ENCODE data around the gene MAN1A1. TPM values are rescaled to one million over a fixed set of nuclear protein-coding genes. Genes with fewer than 3 reads are reported as not detected.

MAN1A1 gene
- total RNA-seq, 2 experiments from 2014 or later = 13.7 to 13.9 TPM

DNA sequence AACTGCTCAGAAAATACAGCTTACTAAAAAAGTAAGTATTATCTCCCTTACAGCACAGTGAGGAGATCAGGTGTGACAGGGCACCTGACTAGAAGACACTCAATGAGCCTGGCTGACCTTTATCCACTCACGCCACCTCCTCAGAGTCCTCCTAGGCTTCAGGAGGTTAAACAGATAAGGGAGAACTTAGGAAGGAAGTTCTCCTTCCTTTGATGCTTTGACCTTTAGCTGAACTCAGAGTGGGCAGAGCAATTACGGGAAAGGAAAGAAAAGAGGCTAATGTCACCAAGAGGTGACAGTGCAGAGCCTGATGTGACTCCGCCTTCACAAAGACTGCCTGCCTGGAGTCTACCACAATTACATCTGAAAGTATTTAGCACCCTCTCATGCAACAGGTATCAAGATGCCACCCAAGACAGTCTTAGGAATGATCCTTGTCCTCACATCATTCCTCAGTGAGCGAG lies 36.7 kb downstream of the MAN1A1 start:
- Mint-ChIP-seq H3K9me3 (ENCODE audit: insufficient read depth) (no peaks in the 10 kb centered on the region), H3K36me3 (ENCODE audit: low read depth) (peaks cover 14% of the 10 kb centered on the region), H3K4me1 (ENCODE audit: low read depth) (peaks cover 75% of the 10 kb centered on the region), H3K4me3 (peak overlapping the region; percentile 64), H3K27ac (peak overlapping the region; percentile 93), H3K27me3 (ENCODE audit: low read depth) (no peaks in the 10 kb centered on the region)
- DNase-seq (peak; percentile 63), ATAC-seq (peak; percentile 55)
- POLR2A ChIA-PET = interaction anchor here (0.7 to 3.2 kb wide), 6 partner anchors 10 to 604 kb away, joined by 3 to 44 read pairs (median 6); partner anchors contain the start of gene MCM9
- CTCF ChIA-PET = interaction anchor here (0.7 to 3.3 kb wide), 9 partner anchors 9 to 184 kb away, joined by 3 to 23 read pairs (median 11); no protein-coding TSS in a partner anchor

DNA sequence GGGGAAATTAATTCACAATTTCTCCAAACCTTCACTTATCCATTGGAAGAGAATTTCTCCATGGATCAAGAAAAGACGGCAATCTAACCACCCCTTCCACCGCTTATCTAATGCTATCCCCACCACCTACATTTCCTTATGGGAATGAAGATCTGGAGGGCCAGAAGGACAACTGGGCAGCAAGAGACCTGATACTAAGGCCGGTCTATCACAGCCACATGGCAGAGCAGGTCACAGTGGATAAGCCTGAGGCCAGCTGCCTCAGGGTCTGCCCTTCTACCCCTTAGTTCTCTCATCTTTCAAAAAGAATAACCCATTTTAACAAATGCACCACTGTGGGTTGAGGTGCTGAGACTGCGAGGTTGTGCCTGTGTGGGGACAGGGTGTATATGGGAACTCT lies 37.1 kb downstream of the MAN1A1 start:
- Mint-ChIP-seq H3K36me3 (ENCODE audit: low read depth) (peaks cover 13% of the 10 kb centered on the region), H3K9me3 (ENCODE audit: insufficient read depth) (no peaks in the 10 kb centered on the region), H3K4me1 (ENCODE audit: low read depth) (peaks cover 74% of the 10 kb centered on the region), H3K4me3 (peak overlapping the region; percentile 64), H3K27ac (peak overlapping the region; percentile 93), H3K27me3 (ENCODE audit: low read depth) (no peaks in the 10 kb centered on the region)
- ChIA-PET CTCF (interaction anchor here (0.7 to 3.3 kb wide), 7 partner anchors 9 to 183 kb away, joined by 3 to 22 read pairs (median 3); no protein-coding TSS in a partner anchor), POLR2A (interaction anchor here (0.7 to 3.2 kb wide), 4 partner anchors 11 to 603 kb away, joined by 3 to 44 read pairs (median 9); partner anchors contain the start of gene MCM9)
- ATAC-seq (no peak), DNase-seq (no peak)

DNA sequence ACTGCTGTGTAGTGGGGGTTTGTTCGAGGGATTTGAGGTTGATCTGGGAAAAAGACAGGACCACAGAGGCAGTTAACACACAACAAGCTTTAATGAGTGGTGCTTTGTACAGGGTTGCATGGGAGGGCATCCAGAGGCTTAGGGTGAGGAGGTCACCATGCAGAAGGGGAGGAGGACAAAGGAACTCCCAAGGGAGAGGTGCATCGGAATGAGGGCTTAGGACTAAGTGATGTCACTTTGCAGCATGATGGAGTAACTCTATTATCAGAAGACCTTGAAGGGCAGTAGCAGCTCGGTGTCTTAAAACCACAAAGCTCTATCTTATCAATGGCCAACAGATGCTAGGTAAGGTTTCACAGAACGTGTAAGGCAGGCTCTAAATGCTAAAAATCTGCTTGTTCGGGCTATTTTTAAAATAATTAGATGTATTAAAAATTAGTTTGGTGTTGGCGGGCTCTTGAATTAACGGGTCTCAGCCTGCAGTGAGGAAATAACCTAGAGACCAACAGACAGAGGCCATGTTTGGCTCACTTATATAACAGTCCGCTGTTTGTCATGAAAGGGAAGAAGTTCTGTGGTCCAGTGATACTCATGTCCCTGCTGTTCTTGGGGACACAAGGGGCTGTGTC lies 37.9 kb downstream of the MAN1A1 start:
- no peak for DNase-seq
- ChIA-PET POLR2A (interaction anchor here (0.7 to 1.1 kb wide), 2 partner anchors 37 to 39 kb away, joined by 3 to 4 read pairs; no protein-coding TSS in a partner anchor), CTCF (interaction anchor here (0.8 to 2.4 kb wide), 2 partner anchors 11 to 23 kb away, joined by 3 to 11 read pairs; no protein-coding TSS in a partner anchor)
- Mint-ChIP-seq H3K4me1 (ENCODE audit: low read depth) (peaks cover 67% of the 10 kb centered on the region), H3K27me3 (ENCODE audit: low read depth) (no peaks in the 10 kb centered on the region), H3K36me3 (ENCODE audit: low read depth) (peaks cover 9% of the 10 kb centered on the region), H3K27ac (no peak overlapping the region), H3K4me3 (no peak overlapping the region), H3K9me3 (ENCODE audit: insufficient read depth) (no peaks in the 10 kb centered on the region)
- ATAC-seq = no peak

DNA sequence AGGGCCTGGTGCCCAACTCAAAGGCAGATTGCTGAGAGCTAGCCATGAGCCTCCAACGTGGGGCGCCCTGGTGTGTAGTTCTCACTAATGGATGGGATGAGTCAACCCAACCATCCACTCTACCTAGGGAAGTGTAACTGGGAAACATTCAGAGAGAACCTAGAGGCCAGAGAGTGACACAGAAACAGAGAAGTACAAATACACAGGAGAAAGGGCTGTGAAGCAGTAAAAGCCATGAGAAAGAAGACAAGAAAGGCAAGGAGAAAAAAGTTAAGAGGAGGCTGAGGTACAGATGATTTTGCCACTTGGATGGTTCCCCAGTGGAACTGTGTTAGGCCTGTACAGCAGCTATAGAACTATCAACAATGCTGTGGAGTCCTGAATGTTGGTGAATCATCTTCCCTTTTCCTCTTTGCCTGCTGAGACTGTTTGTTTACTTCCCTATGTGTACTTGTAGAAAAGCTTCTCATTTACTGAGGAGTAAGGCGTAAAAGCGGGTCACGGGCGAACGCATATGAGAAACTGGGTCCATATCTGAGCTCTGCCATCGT lies 39.0 kb downstream of the MAN1A1 start:
- CTCF ChIA-PET = interaction anchor here (2.4 kb wide), 1 partner anchor 24 kb away, joined by 11 read pairs; no protein-coding TSS in a partner anchor
- Mint-ChIP-seq H3K27me3 (ENCODE audit: low read depth) (no peaks in the 10 kb centered on the region), H3K36me3 (ENCODE audit: low read depth) (peaks cover 14% of the 10 kb centered on the region), H3K4me3 (no peak overlapping the region), H3K9me3 (ENCODE audit: insufficient read depth) (no peaks in the 10 kb centered on the region), H3K4me1 (ENCODE audit: low read depth) (peaks cover 59% of the 10 kb centered on the region), H3K27ac (no peak overlapping the region)
- POLR2A ChIA-PET = interaction anchor here (0.7 to 1.1 kb wide), 2 partner anchors 38 to 40 kb away, joined by 3 to 4 read pairs; no protein-coding TSS in a partner anchor
- ATAC-seq (no peak), DNase-seq (no peak)

DNA sequence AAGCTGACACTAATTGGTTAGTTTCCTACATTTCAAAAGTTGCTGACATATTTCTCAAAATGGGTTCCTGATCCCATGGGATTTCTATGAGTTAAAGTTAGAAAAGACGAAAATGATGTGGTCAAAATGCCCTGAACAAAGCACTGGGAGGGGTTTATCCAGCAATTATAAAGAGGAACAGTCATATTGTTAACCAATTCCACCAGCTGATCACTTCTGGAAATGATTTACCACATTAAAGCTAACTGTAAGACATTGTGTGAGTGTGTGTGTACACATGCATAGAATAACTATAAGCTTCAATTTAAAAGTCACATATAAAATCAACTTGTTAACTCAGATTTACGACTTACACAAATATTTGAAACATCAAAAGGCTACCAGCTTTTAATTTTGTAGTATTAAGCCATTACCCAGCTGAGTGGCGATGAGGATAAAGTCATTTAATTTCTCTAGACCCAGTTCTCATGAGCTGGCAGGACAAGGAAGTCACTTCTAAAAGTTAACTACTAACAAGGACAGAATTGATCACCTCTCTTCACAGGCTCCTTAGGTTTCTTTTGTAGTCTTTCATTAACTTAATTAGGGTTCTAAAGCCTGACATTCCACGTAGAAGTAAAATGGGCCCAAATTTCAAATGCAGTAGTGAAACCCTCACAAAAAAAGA lies 40.4 kb downstream of the MAN1A1 start:
- H3K27ac Mint-ChIP-seq = no peak overlapping the region
- H3K36me3 Mint-ChIP-seq (ENCODE audit: low read depth) = peaks cover 17% of the 10 kb centered on the region
- POLR2A ChIA-PET = interaction anchor here (0.9 kb wide), 1 partner anchor 41 kb away, joined by 3 read pairs; no protein-coding TSS in a partner anchor
- H3K9me3 Mint-ChIP-seq (ENCODE audit: insufficient read depth) = no peaks in the 10 kb centered on the region
- ATAC-seq = no peak
- CTCF ChIA-PET = interaction anchor here (0.6 kb wide), 1 partner anchor 1456 kb away, joined by 3 read pairs; no protein-coding TSS in a partner anchor
- peaks cover 45% of the 10 kb centered on the region for H3K4me1 Mint-ChIP-seq (ENCODE audit: low read depth)
- H3K27me3 Mint-ChIP-seq (ENCODE audit: low read depth) = no peaks in the 10 kb centered on the region
- H3K4me3 Mint-ChIP-seq = no peak overlapping the region
- no peak for DNase-seq

DNA sequence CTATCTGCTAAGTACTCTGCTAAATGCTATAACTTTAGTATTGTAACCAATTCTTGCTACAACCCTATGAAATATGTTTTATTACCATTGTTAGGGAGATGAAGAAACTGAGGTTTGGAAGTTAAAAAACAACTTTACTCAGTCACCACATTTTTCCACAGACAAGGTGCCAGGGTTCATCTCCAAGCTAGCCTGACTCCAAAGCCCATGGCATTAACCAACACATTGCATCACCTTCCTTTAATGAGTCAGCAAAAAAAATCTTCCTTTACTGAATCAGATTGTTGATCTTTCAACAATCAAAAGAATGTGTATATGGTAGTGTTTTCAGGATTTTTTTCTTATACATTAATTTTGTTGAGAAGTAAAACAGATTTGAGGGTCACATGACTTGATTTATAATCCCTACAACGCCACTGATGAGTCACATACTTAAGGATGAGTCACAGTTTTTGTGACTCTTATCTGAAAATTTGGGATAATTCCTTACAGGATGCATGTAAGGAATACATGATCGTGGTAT lies 41.5 kb downstream of the MAN1A1 start:
- Mint-ChIP-seq H3K4me1 (ENCODE audit: low read depth) (peaks cover 35% of the 10 kb centered on the region), H3K27me3 (ENCODE audit: low read depth) (no peaks in the 10 kb centered on the region), H3K4me3 (no peak overlapping the region), H3K36me3 (ENCODE audit: low read depth) (peaks cover 17% of the 10 kb centered on the region), H3K9me3 (ENCODE audit: insufficient read depth) (no peaks in the 10 kb centered on the region), H3K27ac (no peak overlapping the region)
- ChIA-PET CTCF (no interaction called here), POLR2A (no interaction called here)
- ATAC-seq = no peak
- no peak for DNase-seq

DNA sequence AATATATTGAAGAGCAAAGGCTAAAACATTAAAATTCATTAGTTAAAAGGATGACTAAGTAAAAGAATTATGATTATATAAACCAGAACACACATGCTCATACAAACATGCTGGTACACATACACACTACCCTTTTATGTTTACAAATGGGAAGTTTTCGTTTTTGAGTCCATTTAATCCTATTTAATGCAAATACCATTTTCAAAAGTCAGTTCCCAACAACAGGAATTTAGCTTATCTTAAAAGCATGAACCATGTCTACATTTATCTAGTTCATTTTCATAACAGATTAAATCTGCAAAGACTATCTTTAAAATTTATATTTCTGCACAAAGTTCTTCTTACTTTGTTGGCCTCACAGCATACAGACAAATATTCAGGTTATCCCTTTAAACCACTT lies 42.5 kb downstream of the MAN1A1 start:
- no peaks in the 10 kb centered on the region for H3K27me3 Mint-ChIP-seq (ENCODE audit: low read depth)
- peaks cover 24% of the 10 kb centered on the region for H3K4me1 Mint-ChIP-seq (ENCODE audit: low read depth)
- peaks cover 17% of the 10 kb centered on the region for H3K36me3 Mint-ChIP-seq (ENCODE audit: low read depth)
- no peak for DNase-seq
- no peak for ATAC-seq
- H3K9me3 Mint-ChIP-seq (ENCODE audit: insufficient read depth) = no peaks in the 10 kb centered on the region
- CTCF ChIA-PET = interaction anchor here (2.0 kb wide), 1 partner anchor 15 kb away, joined by 4 read pairs; no protein-coding TSS in a partner anchor
- no peak overlapping the region for H3K27ac Mint-ChIP-seq
- no peak overlapping the region for H3K4me3 Mint-ChIP-seq
- POLR2A ChIA-PET = no interaction called here

DNA sequence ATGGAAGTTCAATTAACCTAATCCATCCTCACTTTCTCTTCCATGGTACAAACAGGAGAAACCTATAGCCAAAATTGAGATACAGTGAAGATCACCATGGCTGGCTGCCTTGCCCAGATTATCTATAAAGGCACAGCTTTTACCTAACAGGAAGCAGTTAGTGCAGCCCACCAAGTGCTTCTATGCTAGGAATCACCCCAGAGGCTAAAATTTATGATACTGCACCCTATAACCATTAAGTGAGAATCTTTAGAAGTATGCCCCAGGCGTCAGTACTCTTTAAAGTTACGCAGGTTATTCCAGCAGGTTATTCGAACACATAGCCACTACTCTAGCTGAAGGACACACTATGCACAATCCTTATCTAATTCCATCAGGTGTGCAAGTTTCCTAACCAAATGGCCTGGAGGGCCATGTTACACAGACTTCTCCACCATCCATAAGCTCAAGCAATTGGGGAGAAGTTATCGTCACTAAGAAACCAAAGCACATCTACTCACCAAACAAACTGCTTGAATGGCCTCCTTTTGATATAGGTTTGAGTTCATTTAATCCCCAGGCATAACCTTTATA lies 43.1 kb downstream of the MAN1A1 start:
- no peaks in the 10 kb centered on the region for H3K9me3 Mint-ChIP-seq (ENCODE audit: insufficient read depth)
- POLR2A ChIA-PET = interaction anchor here (1.0 kb wide), 1 partner anchor 44 kb away, joined by 3 read pairs; no protein-coding TSS in a partner anchor
- peaks cover 17% of the 10 kb centered on the region for H3K36me3 Mint-ChIP-seq (ENCODE audit: low read depth)
- H3K4me3 Mint-ChIP-seq = no peak overlapping the region
- CTCF ChIA-PET = interaction anchor here (2.0 kb wide), 1 partner anchor 16 kb away, joined by 4 read pairs; no protein-coding TSS in a partner anchor
- H3K4me1 Mint-ChIP-seq (ENCODE audit: low read depth) = peaks cover 20% of the 10 kb centered on the region
- no peaks in the 10 kb centered on the region for H3K27me3 Mint-ChIP-seq (ENCODE audit: low read depth)
- H3K27ac Mint-ChIP-seq = no peak overlapping the region
- ATAC-seq = no peak
- DNase-seq = no peak

DNA sequence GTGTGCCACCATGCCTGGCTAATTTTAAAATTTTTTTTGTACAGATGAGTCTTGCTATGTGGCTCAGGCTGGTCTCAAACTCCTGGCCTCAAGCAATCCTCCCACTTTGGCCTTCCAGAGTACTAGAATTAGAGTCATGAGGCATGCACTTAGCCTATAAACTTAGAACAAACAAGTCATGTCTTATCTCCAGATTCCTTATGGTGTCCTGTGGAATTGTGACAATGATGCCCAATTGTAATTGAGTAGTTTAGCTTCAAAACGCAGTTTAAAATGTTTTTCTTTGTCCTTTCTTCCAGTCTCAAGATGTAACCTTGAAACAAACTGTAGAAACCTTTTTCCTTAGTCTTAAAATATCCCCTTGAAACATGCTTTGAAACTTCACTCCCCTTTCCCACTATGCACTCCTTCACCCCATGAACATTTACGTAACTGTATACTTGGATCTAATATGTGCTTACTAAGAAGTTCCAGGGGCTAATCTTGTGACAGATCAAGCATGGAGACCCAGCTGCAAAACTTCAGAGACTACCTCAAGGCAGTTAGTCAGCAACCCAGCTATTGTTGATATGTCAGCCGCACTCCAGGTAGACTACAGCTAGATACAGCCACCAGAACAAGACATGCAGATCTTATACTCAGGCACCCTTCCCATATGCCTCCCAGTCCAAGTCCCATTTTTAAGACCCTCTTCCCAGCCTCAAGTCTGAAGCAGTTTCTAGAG lies 46.2 kb downstream of the MAN1A1 start:
- Mint-ChIP-seq H3K4me1 (ENCODE audit: low read depth) (no peaks in the 10 kb centered on the region), H3K4me3 (no peak overlapping the region), H3K36me3 (ENCODE audit: low read depth) (peaks cover 23% of the 10 kb centered on the region), H3K27ac (no peak overlapping the region), H3K27me3 (ENCODE audit: low read depth) (no peaks in the 10 kb centered on the region), H3K9me3 (ENCODE audit: insufficient read depth) (no peaks in the 10 kb centered on the region)
- CTCF ChIA-PET = interaction anchor here (2.0 kb wide), 1 partner anchor 10 kb away, joined by 10 read pairs; no protein-coding TSS in a partner anchor
- ATAC-seq = no peak
- no peak for DNase-seq
- POLR2A ChIA-PET = interaction anchor here (1.1 kb wide), 1 partner anchor 10 kb away, joined by 3 read pairs; no protein-coding TSS in a partner anchor

DNA sequence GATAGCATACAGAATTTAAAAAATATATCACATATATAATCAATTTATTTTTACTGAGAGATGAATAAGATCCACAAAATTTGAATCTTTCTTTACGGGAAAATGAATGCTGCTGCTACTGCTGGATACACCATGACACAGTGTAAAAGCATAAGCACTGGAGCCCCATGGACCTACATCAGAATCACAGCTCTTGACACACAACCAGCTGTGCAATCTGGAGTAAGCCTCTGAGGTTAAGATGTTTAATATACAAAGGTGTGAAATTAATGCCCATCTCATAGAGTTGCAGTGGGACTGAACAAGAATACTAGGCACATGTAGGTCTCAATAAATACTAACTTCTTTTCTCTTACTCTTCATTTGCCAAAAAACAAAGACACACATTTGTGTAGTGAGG lies 48.1 kb downstream of the MAN1A1 start:
- Mint-ChIP-seq H3K27ac (no peak overlapping the region), H3K9me3 (ENCODE audit: insufficient read depth) (no peaks in the 10 kb centered on the region), H3K4me3 (no peak overlapping the region), H3K4me1 (ENCODE audit: low read depth) (no peaks in the 10 kb centered on the region), H3K36me3 (ENCODE audit: low read depth) (peaks cover 26% of the 10 kb centered on the region), H3K27me3 (ENCODE audit: low read depth) (no peaks in the 10 kb centered on the region)
- CTCF ChIA-PET = no interaction called here
- no peak for ATAC-seq
- POLR2A ChIA-PET = no interaction called here
- DNase-seq = no peak

DNA sequence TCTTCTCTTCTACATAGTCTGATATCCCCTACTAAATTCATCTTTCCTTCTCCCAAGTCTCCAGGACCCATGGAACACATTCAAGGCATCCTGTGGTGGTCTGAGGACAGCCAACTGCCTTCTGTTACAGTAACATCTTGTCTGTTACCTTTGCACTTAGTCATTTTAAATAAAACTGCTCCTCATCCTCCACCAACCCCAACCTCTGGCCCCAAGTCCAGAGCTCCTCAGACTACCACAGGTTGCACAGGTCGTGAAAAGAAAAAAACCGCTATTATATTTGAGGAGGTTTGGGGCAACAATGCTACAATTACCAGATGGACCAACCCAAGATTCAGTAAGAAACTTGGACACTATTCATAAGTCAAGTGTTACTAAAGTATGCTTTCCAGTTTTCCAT lies 49.9 kb downstream of the MAN1A1 start:
- H3K36me3 Mint-ChIP-seq (ENCODE audit: low read depth) = peaks cover 22% of the 10 kb centered on the region
- no peak overlapping the region for H3K4me3 Mint-ChIP-seq
- DNase-seq = no peak
- ChIA-PET CTCF (interaction anchor here (0.9 kb wide), 1 partner anchor 12 kb away, joined by 3 read pairs; no protein-coding TSS in a partner anchor), POLR2A (no interaction called here)
- no peaks in the 10 kb centered on the region for H3K27me3 Mint-ChIP-seq (ENCODE audit: low read depth)
- no peak for ATAC-seq
- H3K27ac Mint-ChIP-seq = no peak overlapping the region
- H3K4me1 Mint-ChIP-seq (ENCODE audit: low read depth) = peaks cover 12% of the 10 kb centered on the region
- no peaks in the 10 kb centered on the region for H3K9me3 Mint-ChIP-seq (ENCODE audit: insufficient read depth)

Data from activated CD8-positive, alpha-beta T cell treated with anti-CD3 and anti-CD28 coated beads, Interleukin-2, amount 10 ng/mL, durations not matched to agents 7 days and 5 days (primary cell).